ENCODE measurements around the gene DGKH. TPM values are rescaled to one million over a fixed set of nuclear protein-coding genes. Genes with fewer than 3 reads are reported as not detected.

The DGKH gene
- total and polyA plus RNA-seq, 8 donors: 0.61 to 41.5 (median 11.7) TPM

DNA sequence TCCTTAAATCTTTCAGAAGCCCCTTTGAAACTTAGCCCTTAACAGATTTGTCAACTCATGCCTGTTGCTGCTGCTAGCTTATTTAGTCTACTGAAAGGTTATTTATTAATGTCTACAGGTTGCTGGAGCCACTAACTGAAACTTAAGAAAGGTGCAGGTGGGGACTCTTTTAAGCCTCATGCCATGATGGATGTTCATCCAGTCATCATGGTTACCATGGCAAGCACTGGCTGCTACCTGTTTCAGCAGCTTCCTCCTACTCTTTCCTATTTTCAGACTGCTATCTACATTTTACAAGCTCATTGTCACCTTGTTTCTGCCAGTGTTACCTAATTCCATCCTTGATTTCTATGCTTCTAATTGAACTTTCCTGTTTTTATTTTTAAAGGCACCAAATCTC, 27.1 kb downstream of the DGKH start:
- no peak for DNase-seq
- TF ChIP-seq POLR2A (IDR thresholded peaks at IDR 0.05) (no peak), POLR2AphosphoS5 (IDR thresholded peaks at IDR 0.05) (no peak), EP300 (IDR thresholded peaks at IDR 0.05) (no peak), CTCF (IDR thresholded peaks at IDR 0.05) (no peak)
- Histone ChIP-seq H3K36me3 (no peaks in the 10 kb centered on the region), H3K4me3 (no peak overlapping the region), H3K9me3 (no peaks in the 10 kb centered on the region), H3K27ac (no peak overlapping the region), H3K4me1 (peaks cover 0 to 32% (median 4%) of the 10 kb centered on the region in 4 donors), H3K27me3 (no peaks in the 10 kb centered on the region)
- intact Hi-C loops (cut with DNase I; ENCODE audit: low total_unique reads): no loop called here

- no peaks in the 10 kb centered on the region for H3K27me3 ChIP-seq
- intact Hi-C loops (cut with DNase I; ENCODE audit: low total_unique reads): no loop called here
- H3K27ac ChIP-seq: no peak overlapping the region
- H3K4me3 ChIP-seq: no peak overlapping the region
- 56 to 79% (median 64%) methylated on average over 3 of the region's 3 CpGs for WGBS, 5 donors
- H3K36me3 ChIP-seq: no peaks in the 10 kb centered on the region
- TF ChIP-seq POLR2A (IDR thresholded peaks at IDR 0.05): no peak
- no peak for TF ChIP-seq EP300 (IDR thresholded peaks at IDR 0.05)
- TF ChIP-seq CTCF (IDR thresholded peaks at IDR 0.05): no peak
- peaks cover 0 to 26% (median 4%) of the 10 kb centered on the region in 4 donors for H3K4me1 ChIP-seq
- no peaks in the 10 kb centered on the region for H3K9me3 ChIP-seq
- no peak for DNase-seq
Observed at GRCh38 chr13:42076309-42076713, 27.9 kb downstream of the DGKH start.

GRCh38 chr13:42078128-42078808, 29.8 kb downstream of the DGKH start:
- no peak for TF ChIP-seq EP300 (IDR thresholded peaks at IDR 0.05)
- no peak for TF ChIP-seq CTCF (IDR thresholded peaks at IDR 0.05)
- no peak for TF ChIP-seq POLR2A (IDR thresholded peaks at IDR 0.05)
- no peak for TF ChIP-seq POLR2AphosphoS5 (IDR thresholded peaks at IDR 0.05)
- WGBS, 5 donors: 83 to 89% (median 87%) methylated on average over 5 of the region's 5 CpGs
- no peak for DNase-seq

DNA sequence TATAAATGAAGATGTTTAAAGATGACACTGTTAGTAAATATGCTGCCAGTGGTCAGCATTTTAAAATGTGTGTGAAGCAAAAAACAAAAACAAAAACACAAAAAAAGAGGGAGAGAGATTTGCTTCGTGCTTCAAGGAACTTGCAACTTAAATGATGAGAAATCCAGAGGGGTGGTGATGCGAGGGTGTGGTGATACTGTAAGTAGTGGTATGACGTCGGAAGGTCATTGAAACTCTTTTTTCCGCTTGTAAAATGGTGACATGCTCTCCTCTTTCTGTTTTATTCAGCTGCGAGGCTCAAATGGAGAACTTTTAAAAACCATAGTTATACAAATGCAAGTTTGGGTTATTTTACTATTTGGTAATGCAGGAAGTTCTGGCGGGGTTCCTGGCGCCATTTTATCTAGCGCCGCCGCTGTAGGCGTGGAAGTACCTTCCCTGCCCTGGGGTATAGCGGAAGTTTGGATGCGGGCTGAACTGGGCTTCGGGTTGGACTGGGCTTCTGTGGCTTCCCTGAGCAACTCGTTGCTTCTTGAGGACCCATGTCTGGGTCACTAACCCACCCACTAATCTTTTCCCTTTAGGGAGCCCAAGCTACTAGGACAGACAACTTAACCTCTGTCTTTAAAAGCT, 34.8 kb downstream of the DGKH start:
- WGBS, 5 donors: 75 to 86% (median 79%) methylated on average over 16 of the region's 16 CpGs
- intact Hi-C loops (cut with DNase I; ENCODE audit: low total_unique reads): no loop called here
- H3K4me1 ChIP-seq: no peaks in the 10 kb centered on the region
- TF ChIP-seq CTCF (IDR thresholded peaks at IDR 0.05) (no peak), POLR2AphosphoS5 (IDR thresholded peaks at IDR 0.05) (no peak), EP300 (IDR thresholded peaks at IDR 0.05) (no peak), POLR2A (IDR thresholded peaks at IDR 0.05) (no peak)
- no peaks in the 10 kb centered on the region for H3K9me3 ChIP-seq
- no peak overlapping the region for H3K27ac ChIP-seq
- no peak for DNase-seq
- H3K36me3 ChIP-seq: no peaks in the 10 kb centered on the region
- H3K4me3 ChIP-seq: no peak overlapping the region
- H3K27me3 ChIP-seq: no peaks in the 10 kb centered on the region

More at GRCh38 chr13:42078128-42078808, 29.8 kb downstream of the DGKH start:
- intact Hi-C loops (cut with DNase I; ENCODE audit: low total_unique reads): no loop called here
- no peaks in the 10 kb centered on the region for H3K36me3 ChIP-seq
- no peaks in the 10 kb centered on the region for H3K27me3 ChIP-seq
- peaks cover 0 to 17% (median 4%) of the 10 kb centered on the region in 4 donors for H3K4me1 ChIP-seq
- H3K27ac ChIP-seq: no peak overlapping the region
- H3K9me3 ChIP-seq: no peaks in the 10 kb centered on the region
- no peak overlapping the region for H3K4me3 ChIP-seq
